GM12878 (cell line): Measurements from ENCODE around the gene CCDC137. TPM values are rescaled to one million over a fixed set of nuclear protein-coding genes. Genes with fewer than 3 reads are reported as not detected.

Experiments used
- ATAC-seq: fragments of 200-7000 bp; cut with Tn5 transposase; 3 replicates; pipeline ENCODE4 v1.9.1; 2020; ENCODE audit warnings: mild to moderate bottlenecking, moderate library complexity
- BruUV-seq: library from RNA; stranded (reverse); fragments of 400-500 nt; replicated peaks from 2 replicates; lab custom pipeline; 2021; lab: Mats Ljungman, UMichigan
- CTCF ChIA-PET: fragments of 300-600 bp; sonication (Branson Sonifier 250); formaldehyde crosslinking; extraction: SDS; loops from one replicate; lab custom pipeline; 2021; ENCODE audit warnings: inconsistent platforms; lab: Yijun Ruan, JAX
- POLR2A ChIA-PET: fragments of 350-600 bp; formaldehyde crosslinking; extraction: SDS; loops from one replicate; lab custom pipeline; 2021; ENCODE audit warnings: inconsistent platforms; lab: Charles Lee
- RAD21 ChIA-PET: fragments of 300-600 bp; sonication (Branson Sonifier 250); formaldehyde crosslinking; loops from one replicate; lab custom pipeline; 2023; ENCODE audit warnings: antibody characterized with exemption; ENCODE audit not compliant: unreplicated experiment; lab: Charles Lee
- SMC1A ChIA-PET: fragments of 300-600 bp; sonication (Branson Sonifier 250); formaldehyde crosslinking; loops from one replicate; lab custom pipeline; 2023; ENCODE audit not compliant: unreplicated experiment, uncharacterized antibody; lab: Charles Lee
- DNase-seq: peaks from one replicate; pipeline ENCODE4 v3.0.0-alpha.2; 2011; ENCODE audit warnings: low read depth, low spot score
- FAIRE-seq: peaks from 3 replicates; lab custom pipeline; 2011; peaks lifted over from hg19 to GRCh38; lab: Jason Lieb, UNC
- H2AFZ ChIP-seq: 2 replicates; pipeline ENCODE4 v1.6.0; 2011; ENCODE audit warnings: low read depth, low read length, control low read depth; ENCODE audit not compliant: control insufficient read depth
- H3K27ac ChIP-seq: 2 replicates; pipeline ENCODE4 v1.5.1; 2011; ENCODE audit warnings: control low read depth; ENCODE audit not compliant: control insufficient read depth, insufficient read depth
- H3K27me3 ChIP-seq, 2 experiments: replicated peaks in 1 of 2; 2 replicates each; pipeline versions ENCODE4 v1.6.0 to v1.6.1; 2011; ENCODE audit warnings: low read length in 1 of 2; ENCODE audit not compliant: control insufficient read depth in 2 of 2, insufficient read depth in 2 of 2
- H3K36me3 ChIP-seq, 2 experiments: 2 replicates each; pipeline ENCODE4 v1.5.1; 2011; ENCODE audit warnings: low read length in 1 of 2; ENCODE audit not compliant: control insufficient read depth in 2 of 2, insufficient read depth in 2 of 2
- H3K4me1 ChIP-seq: 2 replicates; pipeline ENCODE4 v1.6.1; 2011; ENCODE audit warnings: mild to moderate bottlenecking, low read length, moderate library complexity, mixed read lengths; ENCODE audit not compliant: control insufficient read depth, insufficient read depth
- H3K4me2 ChIP-seq: 2 replicates; pipeline ENCODE4 v1.6.0; 2011; ENCODE audit warnings: control low read depth; ENCODE audit not compliant: control insufficient read depth, insufficient read depth
- H3K4me3 ChIP-seq: fragments of 200-600 bp; sonication (generic); 2 replicates; pipeline ENCODE4 v1.5.1; 2016
- H3K79me2 ChIP-seq: 2 replicates; pipeline ENCODE4 v1.6.0; 2011; ENCODE audit warnings: low read length; ENCODE audit not compliant: control insufficient read depth, insufficient read depth
- H3K9ac ChIP-seq: 2 replicates; pipeline ENCODE4 v1.8.0; 2011; ENCODE audit warnings: low read length, control low read depth, mixed read lengths; ENCODE audit not compliant: control insufficient read depth, insufficient read depth
- H3K9me3 ChIP-seq: replicated peaks from 3 replicates; pipeline ENCODE4 v1.5.1; 2011; ENCODE audit warnings: mild to moderate bottlenecking, low read length; ENCODE audit not compliant: control insufficient read depth, insufficient read depth
- H4K20me1 ChIP-seq: 2 replicates; pipeline ENCODE4 v1.6.0; 2011; ENCODE audit not compliant: control insufficient read depth, insufficient read depth
- CHD2 ChIP-seq: IDR thresholded peaks from 2 replicates; pipeline ENCODE4 v1.6.1; 2011; ENCODE audit warnings: low read depth, low read length, improper control_type of control experiment, borderline replicate concordance
- JUNB ChIP-seq: IDR thresholded peaks from 2 replicates; pipeline ENCODE4 v1.6.1; 2016; ENCODE audit warnings: antibody characterized with exemption, mild to moderate bottlenecking
- KAT2A ChIP-seq: conservative IDR thresholded peaks from 2 replicates; pipeline ENCODE4 v1.6.1; 2011; ENCODE audit warnings: low read depth, low read length; ENCODE audit not compliant: control insufficient read depth
- KDM1A ChIP-seq: fragments of 200-600 bp; sonication (generic); IDR thresholded peaks from 2 replicates; pipeline ENCODE4 v1.6.1; 2016; ENCODE audit warnings: borderline replicate concordance
- MTA2 ChIP-seq: fragments of 450-650 bp; IDR thresholded peaks from 2 replicates; pipeline ENCODE4 v1.6.1; 2016; ENCODE audit warnings: low read depth, mild to moderate bottlenecking, moderate library complexity
- NFYB ChIP-seq: IDR thresholded peaks from 2 replicates; pipeline ENCODE4 v1.6.1; 2011; ENCODE audit warnings: low read depth, mild to moderate bottlenecking, low read length, improper control_type of control experiment, moderate library complexity; ENCODE audit not compliant: insufficient read depth
- NR2F1 ChIP-seq: fragments of 450-650 bp; conservative IDR thresholded peaks from 2 replicates; pipeline ENCODE4 v1.6.1; 2017; ENCODE audit warnings: mild to moderate bottlenecking
- POLR2A ChIP-seq: IDR thresholded peaks from 2 replicates; pipeline ENCODE4 v1.6.1; 2011; ENCODE audit warnings: low read depth, mild to moderate bottlenecking, low read length
- POU2F2 ChIP-seq: IDR thresholded peaks from 3 replicates; pipeline ENCODE4 v1.6.1; 2011; ENCODE audit warnings: low read depth, mild to moderate bottlenecking, low read length, borderline replicate concordance
- SMARCA5 ChIP-seq: fragments of 450-650 bp; IDR thresholded peaks from 2 replicates; pipeline ENCODE4 v1.6.1; 2017; ENCODE audit warnings: mild to moderate bottlenecking
- SUPT20H ChIP-seq: IDR thresholded peaks from 2 replicates; pipeline ENCODE4 v1.6.1; 2011; ENCODE audit warnings: low read depth, mild to moderate bottlenecking, low read length, moderate library complexity, borderline replicate concordance; ENCODE audit not compliant: control insufficient read depth
- TCF12 ChIP-seq: IDR thresholded peaks from 2 replicates; pipeline ENCODE4 v1.6.1; 2011; ENCODE audit warnings: low read depth, mild to moderate bottlenecking, low read length
- TCF7 ChIP-seq: IDR thresholded peaks from 2 replicates; pipeline ENCODE4 v1.6.1; 2014; ENCODE audit warnings: antibody characterized with exemption, borderline replicate concordance
- YBX1 ChIP-seq: fragments of 450-650 bp; IDR thresholded peaks from 2 replicates; pipeline ENCODE4 v1.6.1; 2016; ENCODE audit warnings: antibody characterized with exemption
- YY1 ChIP-seq: IDR thresholded peaks from 2 replicates; pipeline ENCODE4 v1.6.1; 2011; ENCODE audit warnings: low read depth, mild to moderate bottlenecking, low read length
- ZBTB40 ChIP-seq: fragments of 450-650 bp; IDR thresholded peaks from 2 replicates; pipeline ENCODE4 v1.6.1; 2016; ENCODE audit warnings: mild to moderate bottlenecking, moderate library complexity, borderline replicate concordance
- ZNF384 ChIP-seq: IDR thresholded peaks from 2 replicates; pipeline ENCODE4 v1.6.1; 2012; ENCODE audit warnings: low read depth, mild to moderate bottlenecking, low read length, improper control_type of control experiment, borderline replicate concordance
- ZNF687 ChIP-seq: fragments of 450-650 bp; IDR thresholded peaks from 2 replicates; pipeline ENCODE4 v1.6.1; 2017; ENCODE audit warnings: mild to moderate bottlenecking, moderate library complexity
- WGBS: methylation state at CpG from one replicate; pipeline ENCODE4 v1.1.6; 2016; ENCODE audit warnings: low lambda C conversion rate; ENCODE audit not compliant: insufficient replicate concordance, insufficient coverage; ENCODE audit errors: missing lambda C conversion rate; 5-methylcytosine and 5-hydroxymethylcytosine counted together
- in situ Hi-C: fragments of 300-500 bp; cut with MboI; formaldehyde crosslinking; loops from 9 replicates; pipeline ENCODE4 v1.14.3; 2018; ENCODE audit warnings: mixed read lengths
- intact Hi-C: fragments of 100-400 bp; cut with micrococcal nuclease; formaldehyde crosslinking; loops from one replicate; pipeline ENCODE4 v1.14.2; 2022; ENCODE audit not compliant: unreplicated experiment
- polyA plus RNA-seq, 11 experiments: library from polyadenylated mRNA; depleted of rRNA in 4 of 11; unstranded in 6 of 11; stranded (reverse) in 5 of 11; fragments of >200 nt; fragmentation: Nextera tagmentation in 4 of 11; fragmentation: Illumina TruSeq in 1 of 11; extraction: Ambion mirVana in 4 of 11; extraction: Trizol in 1 of 11; gene quantifications; 1 replicate in 1 of 11; 2 replicates in 10 of 11; pipeline versions ENCODE4 v1.2.1 to v1.2.3, GENCODE V29; 2011 to 2016; ENCODE audit warnings: inconsistent platforms in 2 of 11, missing spikeins in 2 of 11, low read depth in 1 of 11
- total RNA-seq, 4 experiments: library from RNA; depleted of rRNA in 3 of 4; stranded (reverse); fragments of >200 nt in 3 of 4; fragmentation: Illumina TruSeq in 1 of 4; extraction: Trizol in 1 of 4; gene quantifications; 2 replicates each; pipeline versions ENCODE4 v1.2.1 to v1.2.3, GENCODE V29; 2013 to 2021

The CCDC137 gene
- total and polyA plus RNA-seq, 10 of the 15 experiments (the other 5 are each of a cell fraction or from before 2014, with no cell fraction given) = 2.2 to 45.4 (median 22.1) TPM

- SMC1A ChIA-PET = no interaction called here
- H3K36me3 ChIP-seq = no peaks in the 10 kb centered on the region
- no peak overlapping the region for H3K4me3 ChIP-seq
- H2AFZ ChIP-seq = no peak overlapping the region
- RAD21 ChIA-PET = interaction anchor here (1.0 kb wide), 1 partner anchor 105 kb away, joined by 3 read pairs; the partner anchor contains the start of gene FAAP100
- no peak for FAIRE-seq
- WGBS = 12% methylated on average over 4 of the region's 4 CpGs
- H3K27me3 ChIP-seq = no peaks in the 10 kb centered on the region
- in situ Hi-C loops = no loop called here
- no TSS peak for BruUV-seq
- no peak for DNase-seq
- TF ChIP-seq KDM1A (no peak), YBX1 (no peak), SMARCA5 (no peak), CHD2 (no peak), NR2F1 (no peak), KAT2A (no peak), JUNB (no peak), POU2F2 (no peak), POLR2A (no peak), ZNF384 (no peak), TCF12 (no peak), TCF7 (no peak), YY1 (no peak), MTA2 (no peak), SUPT20H (no peak), ZBTB40 (no peak), ZNF687 (no peak), NFYB (no peak)
- H3K9ac ChIP-seq = no peak overlapping the region
- ATAC-seq = no peak
- POLR2A ChIA-PET = interaction anchor here (1.1 kb wide), 1 partner anchor 27 kb away, joined by 3 read pairs; the partner anchor contains the start of genes ARL16 and HGS
- H4K20me1 ChIP-seq = no peaks in the 10 kb centered on the region
- no peak overlapping the region for H3K4me2 ChIP-seq
- intact Hi-C loops = no loop called here
- H3K27ac ChIP-seq = no peak overlapping the region
- CTCF ChIA-PET = no interaction called here
- no peaks in the 10 kb centered on the region for H3K79me2 ChIP-seq
- H3K4me1 ChIP-seq = peaks cover 8% of the 10 kb centered on the region; the same call in 1 of the 2 replicates
- no peaks in the 10 kb centered on the region for H3K9me3 ChIP-seq
These were observed 9.7 kb upstream of the CCDC137 start for GRCh38 chr17:81656835-81657234.
